CD14-positive monocyte (primary cell): ENCODE data around the gene MTG2. TPM values are rescaled to one million over a fixed set of nuclear protein-coding genes. Genes with fewer than 3 reads are reported as not detected.

Source experiments
- DNase-seq, 3 donors: peaks; one replicate each; pipeline ENCODE4 v3.0.0-alpha.2; 2011 to 2022
- H2AFZ ChIP-seq: 2 replicates; pipeline ENCODE4 v1.6.0; 2012; ENCODE audit warnings: mild to moderate bottlenecking, low read depth, low read length, inconsistent platforms; ENCODE audit not compliant: insufficient read depth, poor library complexity, severe bottlenecking
- H3K27ac ChIP-seq, 2 donors: 1 replicate in 1 of 2; 2 replicates in 1 of 2; pipeline ENCODE4 v1.5.1; 2012 to 2013; ENCODE audit warnings: low read length in 2 of 2, control low read depth in 1 of 2, inconsistent platforms in 1 of 2, low read depth in 1 of 2, mild to moderate bottlenecking in 1 of 2
- H3K27me3 ChIP-seq, 2 donors: one replicate each; pipeline versions ENCODE4 v1.6.0 to v1.6.1; 2011 to 2013; ENCODE audit warnings: low read length in 2 of 2; ENCODE audit not compliant: control insufficient read depth in 2 of 2, insufficient read depth in 2 of 2
- H3K36me3 ChIP-seq, 2 donors: replicated peaks in 1 of 2; 1 replicate in 1 of 2; 2 replicates in 1 of 2; pipeline versions ENCODE4 v1.5.1 to v1.6.1; 2012 to 2013; ENCODE audit warnings: low read length in 2 of 2, control low read depth in 1 of 2, inconsistent platforms in 1 of 2, mild to moderate bottlenecking in 1 of 2; ENCODE audit not compliant: insufficient read depth in 2 of 2, control insufficient read depth in 1 of 2
- H3K4me1 ChIP-seq, 2 donors: 1 replicate in 1 of 2; 2 replicates in 1 of 2; pipeline versions ENCODE4 v1.5.1 to v1.6.1; 2012 to 2013; ENCODE audit warnings: low read length in 2 of 2, control low read depth in 1 of 2, inconsistent platforms in 1 of 2, mild to moderate bottlenecking in 1 of 2, moderate library complexity in 1 of 2; ENCODE audit not compliant: insufficient read depth in 2 of 2, control insufficient read depth in 1 of 2
- H3K4me2 ChIP-seq: replicated peaks from 2 replicates; pipeline ENCODE3; 2012; ENCODE audit warnings: low read length, moderate library complexity, mild to moderate bottlenecking; ENCODE audit not compliant: poor library complexity, severe bottlenecking; ENCODE audit errors: extremely low read depth
- H3K4me3 ChIP-seq, 3 experiments: fragments of 200-600 bp in 1 of 3; sonication (generic) in 1 of 3; replicated peaks in 1 of 3; 1 replicate in 2 of 3; 2 replicates in 1 of 3; pipeline ENCODE4 v1.5.1; 2011 to 2013; ENCODE audit warnings: low read length in 3 of 3, mild to moderate bottlenecking in 3 of 3, control low read depth in 2 of 3, low read depth in 2 of 3, inconsistent platforms in 1 of 3, moderate library complexity in 1 of 3
- H3K79me2 ChIP-seq: 2 replicates; pipeline ENCODE4 v1.6.0; 2012; ENCODE audit warnings: mild to moderate bottlenecking, control low read depth, inconsistent platforms, low read length, moderate library complexity; ENCODE audit not compliant: insufficient read depth
- H3K9ac ChIP-seq: 2 replicates; pipeline ENCODE4 v1.6.0; 2017; ENCODE audit warnings: low read length, mild to moderate bottlenecking; ENCODE audit not compliant: insufficient read depth, poor library complexity, severe bottlenecking
- H3K9me3 ChIP-seq, 2 donors: replicated peaks in 1 of 2; 1 replicate in 1 of 2; 2 replicates in 1 of 2; pipeline versions ENCODE4 v1.5.1 to v1.6.1; 2012 to 2013; ENCODE audit warnings: low read length in 2 of 2, control low read depth in 1 of 2; ENCODE audit not compliant: control insufficient read depth in 1 of 2, insufficient read depth in 1 of 2
- H4K20me1 ChIP-seq: 2 replicates; pipeline ENCODE4 v1.6.0; 2012; ENCODE audit warnings: mild to moderate bottlenecking, low read length, control low read depth, moderate library complexity; ENCODE audit not compliant: insufficient read depth
- H3K27ac Mint-ChIP-seq, 7 donors: one replicate each; pipeline ENCODE4 v1.8.0; 2020; ENCODE audit warnings: mild to moderate bottlenecking in 7 of 7, mixed read lengths in 7 of 7, moderate library complexity in 6 of 7, inconsistent platforms in 2 of 7
- H3K27me3 Mint-ChIP-seq, 3 donors: one replicate each; pipeline ENCODE4 v1.8.0; 2021 to 2022; ENCODE audit warnings: low read depth in 3 of 3, mild to moderate bottlenecking in 3 of 3, mixed read lengths in 3 of 3, moderate library complexity in 3 of 3, inconsistent platforms in 1 of 3
- H3K36me3 Mint-ChIP-seq, 2 donors: one replicate each; pipeline ENCODE4 v1.8.0; 2020; ENCODE audit warnings: mixed read lengths in 2 of 2, inconsistent platforms in 1 of 2, mild to moderate bottlenecking in 1 of 2
- H3K4me1 Mint-ChIP-seq: one replicate; pipeline ENCODE4 v1.8.0; 2020; ENCODE audit warnings: mild to moderate bottlenecking, mixed read lengths
- H3K4me3 Mint-ChIP-seq, 2 donors: one replicate each; pipeline ENCODE4 v1.8.0; 2020; ENCODE audit warnings: mild to moderate bottlenecking in 2 of 2, mixed read lengths in 2 of 2, moderate library complexity in 1 of 2
- H3K9me3 Mint-ChIP-seq, 7 donors: one replicate each; pipeline ENCODE4 v1.8.0; 2020 to 2022; ENCODE audit warnings: mixed read lengths in 7 of 7, mild to moderate bottlenecking in 6 of 7, moderate library complexity in 6 of 7, inconsistent platforms in 2 of 7
- CTCF ChIP-seq: fragments of 200-600 bp; IDR thresholded peaks from one replicate; pipeline ENCODE4 v1.8.0; 2022; ENCODE audit warnings: antibody characterized with exemption, mild to moderate bottlenecking
- WGBS: methylation state at CpG from one replicate; pipeline ENCODE4 v1.1.5; 2013; ENCODE audit warnings: missing lambda C conversion rate; ENCODE audit not compliant: insufficient coverage; 5-methylcytosine and 5-hydroxymethylcytosine counted together
- intact Hi-C, 2 donors: fragments of 100-400 bp; cut with micrococcal nuclease; formaldehyde crosslinking; loops; one replicate each; pipeline versions ENCODE4 v1.15.0 to v1.15.1; 2023
- polyA plus RNA-seq, 3 donors: library from polyadenylated mRNA; depleted of rRNA in 1 of 3; unstranded in 2 of 3; stranded (reverse) in 1 of 3; fragments of 300-500 nt in 2 of 3; fragments of >200 nt in 1 of 3; fragmentation: Illumina TruSeq in 2 of 3; gene quantifications; 1 replicate in 2 of 3; 2 replicates in 1 of 3; pipeline ENCODE4 v1.2.3, GENCODE V29; 2012 to 2021

MTG2 gene
- polyA plus RNA-seq, 3 donors, result 10.8 to 16.1 (median 14.9) TPM

GRCh38 chr20:62239278-62239879 lies 56.6 kb downstream of the MTG2 start:
- Histone ChIP-seq H3K79me2 (peaks cover 57% of the 10 kb centered on the region), H3K4me1 (peaks cover 28 to 38% of the 10 kb centered on the region in 2 donors), H3K36me3 (peaks cover 14 to 25% of the 10 kb centered on the region in 2 donors), H3K9me3 (no peaks in the 10 kb centered on the region), H3K9ac (peak overlapping the region; percentile 86), H3K27me3 (no peaks in the 10 kb centered on the region), H3K4me2 (peak overlapping the region; percentile 91), H3K4me3 (peak overlapping the region; percentile 64 to 82 (median 70)), H2AFZ (peak overlapping the region; percentile 74), H4K20me1 (peaks cover 46% of the 10 kb centered on the region), H3K27ac (peak overlapping the region; percentile 13 to 79)
- 84% methylated on average over 18 of the region's 23 CpGs for WGBS
- Mint-ChIP-seq H3K27me3 (peaks cover 0 to 5% (median 2%) of the 10 kb centered on the region in 3 donors), H3K36me3 (peaks cover 22 to 33% of the 10 kb centered on the region in 2 donors), H3K4me1 (peaks cover 39% of the 10 kb centered on the region), H3K27ac (peak overlapping the region; percentile 72 to 89 (median 83)), H3K9me3 (peaks cover 0 to 2% (median 0%) of the 10 kb centered on the region in 7 donors), H3K4me3 (peak overlapping the region; percentile 82 to 91)
- intact Hi-C loops, result loop anchor here (5.0 to 10.0 kb wide), 7 partner anchors 52 to 698 kb away; partner anchors contain the start of genes ADRM1 (in 1 of the 2), CABLES2 (in 1 of the 2), GID8 (in 1 of the 2) and LSM14B (in 1 of the 2)
- TF ChIP-seq CTCF, result no peak
- no peak for DNase-seq

- no peak overlapping the region for H3K9ac ChIP-seq
- Mint-ChIP-seq H3K27ac (peak overlapping the region in 6 of 7 donors; percentile 22 to 88 (median 68)), H3K27me3 (peaks cover 0 to 6% (median 2%) of the 10 kb centered on the region in 3 donors), H3K36me3 (peaks cover 27 to 38% of the 10 kb centered on the region in 2 donors), H3K4me3 (peak overlapping the region; percentile 75 to 82), H3K4me1 (peaks cover 41% of the 10 kb centered on the region), H3K9me3 (peaks cover 0 to 2% (median 0%) of the 10 kb centered on the region in 7 donors)
- TF ChIP-seq CTCF, result no peak
- WGBS, result 100% methylated on average over 1 of the region's 13 CpGs
- intact Hi-C loops, result loop anchor here in 1 of 2 donors (5.0 kb wide), 1 partner anchor 147 kb away; the partner anchor contains the start of gene RPS21
- H3K27me3 ChIP-seq, result no peaks in the 10 kb centered on the region
- peak; percentile 32 to 68 (median 59) for DNase-seq
- no peaks in the 10 kb centered on the region for H3K9me3 ChIP-seq
- H4K20me1 ChIP-seq, result peaks cover 53% of the 10 kb centered on the region
- peaks cover 63% of the 10 kb centered on the region for H3K79me2 ChIP-seq
- H3K36me3 ChIP-seq, result peaks cover 18 to 29% of the 10 kb centered on the region in 2 donors
- H3K4me1 ChIP-seq, result peaks cover 28 to 38% of the 10 kb centered on the region in 2 donors
- peak overlapping the region; percentile 13 to 79 for H3K27ac ChIP-seq
- H2AFZ ChIP-seq, result no peak overlapping the region
- peak overlapping the region; percentile 22 for H3K4me2 ChIP-seq
- H3K4me3 ChIP-seq, result peak overlapping the region in 1 of 3 experiments; percentile 82
Measured at GRCh38 chr20:62240020-62240685, 57.3 kb downstream of the MTG2 start.
